H1 (cell line): ENCODE measurements around the gene RTTN. TPM values are rescaled to one million over a fixed set of nuclear protein-coding genes. Genes with fewer than 3 reads are reported as not detected.

Experiments
- CHD1 ChIP-seq: IDR thresholded peaks from 2 replicates; pipeline ENCODE4 v1.6.1; 2012; ENCODE audit warnings: low read depth, low read length, improper control_type of control experiment
- EGR1 ChIP-seq: IDR thresholded peaks from 2 replicates; pipeline ENCODE4 v1.6.1; 2011; ENCODE audit warnings: low read depth, low read length, borderline replicate concordance
- EZH2 ChIP-seq: fragments of 200-600 bp; sonication (generic); IDR thresholded peaks from 2 replicates; pipeline ENCODE4 v1.7.1; 2012; ENCODE audit warnings: low read depth, mild to moderate bottlenecking, moderate library complexity, low read length, inconsistent platforms; ENCODE audit not compliant: severe bottlenecking
- SIN3A ChIP-seq, 2 experiments: IDR thresholded peaks in 1 of 2; conservative IDR thresholded peaks in 1 of 2; 2 replicates each; pipeline ENCODE4 v1.6.1; 2011 to 2012; ENCODE audit warnings: low read length in 2 of 2, improper control_type of control experiment in 1 of 2, low read depth in 1 of 2, mild to moderate bottlenecking in 1 of 2
- polyA plus RNA-seq, 7 experiments: library from polyadenylated mRNA; depleted of rRNA in 3 of 7; stranded (reverse) in 5 of 7; unstranded in 2 of 7; fragments of >200 nt in 5 of 7; fragments of 200-250 nt in 2 of 7; gene quantifications; 1 replicate in 5 of 7; 2 replicates in 1 of 7; 4 replicates in 1 of 7; pipeline versions ENCODE4 v1.2.1 to v1.2.3, GENCODE V29; 2011 to 2013; ENCODE audit warnings: missing spikeins in 2 of 7, mixed read lengths in 2 of 7
- total RNA-seq: library from RNA; stranded (reverse); fragmentation: NEBNext Ultra II Directional; extraction: Animal tissue kit (Norgen Biotek cat#: 25700); gene quantifications from 2 replicates; pipeline ENCODE4 v1.2.1, GENCODE V29; 2021
- TF ChIP-seq, protein P1 (sequence below): IDR thresholded peaks from 2 replicates; pipeline ENCODE4 v1.6.1; 2011; ENCODE audit warnings: low read depth, mild to moderate bottlenecking, low read length; ENCODE audit not compliant: insufficient read depth

Gene RTTN
- total and polyA plus RNA-seq, 2 of the 8 experiments (the other 6 are each of a cell fraction or from before 2014, with no cell fraction given): 9.1 to 21.4 TPM

- no peak for TF ChIP-seq SIN3A (conservative IDR thresholded peaks at IDR 0.05 in 1 of 2, IDR thresholded peaks at IDR 0.05 in 1 of 2; ENCODE audit: low read depth in 1 of 2, low read length in 2 of 2)
- TF ChIP-seq, protein P1, sequence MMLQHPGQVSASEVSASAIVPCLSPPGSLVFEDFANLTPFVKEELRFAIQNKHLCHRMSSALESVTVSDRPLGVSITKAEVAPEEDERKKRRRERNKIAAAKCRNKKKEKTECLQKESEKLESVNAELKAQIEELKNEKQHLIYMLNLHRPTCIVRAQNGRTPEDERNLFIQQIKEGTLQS: no peak
- TF ChIP-seq EGR1: no peak
- TF ChIP-seq CHD1: no peak
- no peak for TF ChIP-seq EZH2
- TF ChIP-seq, all 59 proteins: peak for 0
These were observed 77.2 kb downstream of the RTTN start (continued) for GRCh38 chr18:70128271-70128670.
